Left forelimb (tissue), 1 donor: ENCODE results near the gene P2RX2.

Experiments
- DNase-seq: peaks from one replicate; pipeline ENCODE4 v3.0.0-alpha.2; 2018; ENCODE audit warnings: low spot score

Gene P2RX2

DNA sequence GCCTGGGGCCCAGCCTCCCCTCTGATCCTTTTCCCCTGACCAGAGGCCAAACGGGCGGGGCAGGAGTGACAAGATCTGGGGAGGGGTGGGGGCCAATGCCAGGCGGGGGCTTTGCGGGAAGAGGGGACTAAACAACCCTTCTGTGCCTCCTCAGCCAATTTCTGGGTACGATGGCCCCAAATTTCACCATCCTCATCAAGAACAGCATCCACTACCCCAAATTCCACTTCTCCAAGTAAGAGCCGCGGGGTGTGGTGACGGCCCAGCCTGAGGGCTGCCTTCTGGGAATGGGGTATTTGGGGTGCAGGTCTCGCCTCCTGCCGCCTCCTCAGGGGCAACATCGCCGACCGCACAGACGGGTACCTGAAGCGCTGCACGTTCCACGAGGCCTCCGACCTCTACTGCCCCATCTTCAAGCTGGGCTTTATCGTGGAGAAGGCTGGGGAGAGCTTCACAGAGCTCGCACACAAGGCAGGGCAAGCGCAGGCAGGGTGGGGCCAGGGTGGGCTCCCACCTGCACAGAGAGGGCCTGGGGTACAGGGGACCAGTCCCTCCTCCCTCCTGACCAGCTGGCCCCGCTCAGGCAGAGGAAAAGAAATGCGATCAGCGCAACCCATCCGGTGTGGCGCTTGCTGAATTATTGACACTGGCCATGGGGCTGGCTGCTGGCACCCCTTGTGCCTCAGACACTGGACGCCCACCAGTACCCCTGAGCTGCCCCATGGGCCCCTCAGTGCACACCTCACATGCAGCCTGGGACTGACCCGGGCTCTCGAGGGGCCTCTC lies 1.7 kb downstream of the P2RX2 start:
- no peak for DNase-seq

DNA sequence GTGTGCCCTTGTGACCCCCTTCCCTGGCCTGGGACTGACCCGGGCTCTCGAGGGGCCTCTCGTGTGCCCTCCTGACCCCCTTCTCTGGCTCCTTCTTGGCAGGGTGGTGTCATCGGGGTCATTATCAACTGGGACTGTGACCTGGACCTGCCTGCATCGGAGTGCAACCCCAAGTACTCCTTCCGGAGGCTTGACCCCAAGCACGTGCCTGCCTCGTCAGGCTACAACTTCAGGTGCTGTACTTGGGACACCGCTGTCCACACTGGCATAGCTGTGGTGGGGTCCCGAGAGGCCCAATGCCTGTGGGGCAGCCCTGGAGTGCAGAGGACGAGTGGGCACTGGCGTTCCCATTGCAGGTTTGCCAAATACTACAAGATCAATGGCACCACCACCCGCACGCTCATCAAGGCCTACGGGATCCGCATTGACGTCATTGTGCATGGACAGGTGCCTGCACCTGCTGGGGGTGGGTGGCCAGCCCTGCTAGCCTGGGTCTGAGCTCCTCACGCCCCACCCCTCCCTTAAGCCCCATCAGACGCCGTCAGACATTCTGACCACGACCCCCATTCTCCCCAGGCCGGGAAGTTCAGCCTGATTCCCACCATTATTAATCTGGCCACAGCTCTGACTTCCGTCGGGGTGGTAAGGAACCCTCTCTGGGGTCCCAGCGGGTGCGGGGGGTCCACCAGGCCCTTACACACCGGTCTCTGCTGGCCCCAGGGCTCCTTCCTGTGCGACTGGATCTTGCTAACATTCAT lies 2.5 kb downstream of the P2RX2 start:
- DNase-seq, result no peak

DNA sequence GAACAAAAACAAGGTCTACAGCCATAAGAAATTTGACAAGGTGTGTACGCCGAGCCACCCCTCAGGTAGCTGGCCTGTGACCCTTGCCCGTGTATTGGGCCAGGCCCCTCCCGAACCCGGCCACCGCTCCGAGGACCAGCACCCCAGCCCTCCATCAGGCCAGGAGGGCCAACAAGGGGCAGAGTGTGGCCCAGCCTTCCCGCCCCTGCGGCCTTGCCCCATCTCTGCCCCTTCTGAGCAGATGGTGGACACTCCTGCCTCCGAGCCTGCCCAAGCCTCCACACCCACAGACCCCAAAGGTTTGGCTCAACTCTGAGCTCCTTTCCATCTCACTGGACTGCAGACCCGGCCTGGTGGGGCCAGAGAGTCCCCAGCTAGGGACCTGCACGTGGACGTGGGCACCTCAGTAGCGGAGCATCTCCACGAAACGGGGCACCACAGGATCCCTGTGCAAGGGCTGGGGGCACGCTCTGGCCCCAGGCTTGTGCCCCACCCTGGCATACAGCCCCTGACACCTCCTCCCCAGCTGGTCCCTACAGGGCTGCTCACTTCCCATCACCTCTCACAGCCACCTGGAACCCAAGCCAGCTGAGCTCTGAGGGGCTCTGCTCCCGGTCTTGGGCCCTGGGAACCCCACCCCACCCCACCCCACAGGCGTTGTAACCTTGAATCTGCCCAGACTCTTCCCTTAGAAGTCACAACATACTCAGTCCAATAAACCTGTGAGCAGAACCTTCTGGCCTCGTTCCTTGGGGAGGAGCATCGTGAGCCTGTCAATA lies 3.3 kb downstream of the P2RX2 start:
- no peak for DNase-seq

DNA sequence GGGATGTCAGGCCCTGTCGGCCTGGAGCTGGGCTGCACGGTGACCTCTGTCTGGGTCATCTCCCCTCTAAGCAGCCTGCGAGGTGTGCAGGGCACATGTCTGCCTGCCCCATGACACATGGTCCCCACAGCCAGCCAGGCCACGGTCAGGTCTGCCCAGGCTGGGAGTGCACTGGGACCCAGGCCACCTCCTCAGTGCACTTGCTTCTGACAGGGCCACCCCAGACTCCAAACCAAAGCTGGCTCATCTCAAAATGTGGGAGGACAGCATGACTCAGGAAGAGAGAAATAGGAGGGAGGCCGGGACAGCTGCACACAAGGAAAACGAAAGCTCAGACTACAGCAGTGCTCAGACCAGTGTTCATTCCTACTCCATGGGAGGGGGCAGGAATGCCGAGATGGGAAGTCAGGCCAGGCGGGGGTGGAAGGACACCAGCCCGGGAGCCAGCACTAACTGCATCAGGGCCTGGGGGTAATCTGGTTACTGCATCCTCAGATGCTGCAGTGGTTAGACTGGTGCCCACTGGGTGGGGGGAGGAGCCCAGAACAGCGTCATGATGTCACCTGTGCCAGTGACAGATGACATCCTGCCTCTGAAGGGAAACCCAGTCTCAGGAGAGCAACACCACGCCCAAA lies 4.0 kb downstream of the P2RX2 start:
- DNase-seq, result no peak

DNA sequence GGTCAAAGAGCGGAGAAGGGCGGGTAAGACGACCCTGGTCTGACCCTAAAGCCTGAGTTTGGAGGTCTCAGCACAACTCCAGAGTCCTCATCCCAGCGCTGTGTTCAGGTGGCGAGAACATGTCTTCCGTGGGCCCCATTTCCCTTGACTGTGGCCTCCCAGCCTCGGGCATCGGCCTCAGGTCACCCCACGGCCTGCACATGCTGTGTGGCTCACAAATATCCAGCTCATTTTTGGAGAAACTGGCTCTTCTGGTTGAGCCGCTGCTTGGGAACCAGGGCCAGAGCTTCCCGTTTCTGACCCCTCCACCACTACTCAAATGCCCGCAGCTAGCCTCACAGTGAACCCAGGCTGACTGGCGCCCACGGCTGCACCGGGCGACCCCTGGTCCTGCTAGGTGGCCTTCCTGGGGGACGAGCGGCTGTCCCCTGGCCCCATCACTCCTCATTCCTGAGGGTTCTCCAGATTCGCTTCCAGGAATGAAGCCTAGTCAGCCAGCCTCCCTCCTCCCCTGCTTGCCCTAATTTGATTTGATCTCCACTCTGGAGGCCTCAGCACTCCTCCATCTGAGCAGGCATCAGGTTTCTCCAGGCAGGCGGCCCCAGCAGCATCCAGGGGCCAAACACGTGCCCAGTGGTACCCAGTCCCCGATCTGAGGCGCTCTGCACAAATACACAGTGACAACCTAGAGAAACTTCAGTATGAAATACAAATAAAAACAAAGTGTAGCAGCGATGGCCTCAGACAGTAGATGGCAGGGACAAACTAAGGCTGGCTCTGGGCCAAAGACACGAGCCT lies 4.7 kb downstream of the P2RX2 start:
- no peak for DNase-seq

DNA sequence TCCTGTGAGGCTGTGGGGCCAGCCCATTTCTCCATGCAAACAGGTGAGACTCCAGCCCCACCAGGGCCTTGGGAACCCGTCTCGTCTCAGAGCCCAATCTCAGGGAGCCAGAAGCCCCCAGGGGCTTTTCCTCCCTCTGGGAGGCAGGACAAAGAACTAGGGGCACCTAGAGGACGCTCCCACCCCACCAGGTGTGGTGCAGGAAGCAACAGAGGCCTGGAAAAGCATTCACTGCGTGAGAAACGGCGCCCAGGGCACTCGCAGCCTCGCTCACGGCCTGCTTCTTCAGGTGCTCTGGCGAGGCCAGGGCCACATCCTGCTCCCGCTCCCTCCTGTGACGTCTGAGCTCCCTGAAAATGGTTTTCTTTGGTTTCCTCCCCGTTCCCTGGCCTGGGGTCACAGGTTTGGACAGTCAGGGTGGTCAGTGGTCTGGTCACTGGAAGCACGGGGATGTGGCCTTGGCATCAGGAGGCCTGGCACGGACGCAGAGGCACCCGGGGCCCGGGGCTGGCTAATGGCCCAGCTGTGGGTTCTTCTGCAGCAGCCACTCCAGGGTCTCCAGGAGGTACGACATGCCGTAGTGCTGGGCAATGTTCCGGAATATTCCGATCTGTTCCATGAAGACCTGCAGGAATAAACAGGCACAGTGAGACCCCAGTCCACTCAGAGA lies 5.7 kb downstream of the P2RX2 start:
- no peak for DNase-seq

DNA sequence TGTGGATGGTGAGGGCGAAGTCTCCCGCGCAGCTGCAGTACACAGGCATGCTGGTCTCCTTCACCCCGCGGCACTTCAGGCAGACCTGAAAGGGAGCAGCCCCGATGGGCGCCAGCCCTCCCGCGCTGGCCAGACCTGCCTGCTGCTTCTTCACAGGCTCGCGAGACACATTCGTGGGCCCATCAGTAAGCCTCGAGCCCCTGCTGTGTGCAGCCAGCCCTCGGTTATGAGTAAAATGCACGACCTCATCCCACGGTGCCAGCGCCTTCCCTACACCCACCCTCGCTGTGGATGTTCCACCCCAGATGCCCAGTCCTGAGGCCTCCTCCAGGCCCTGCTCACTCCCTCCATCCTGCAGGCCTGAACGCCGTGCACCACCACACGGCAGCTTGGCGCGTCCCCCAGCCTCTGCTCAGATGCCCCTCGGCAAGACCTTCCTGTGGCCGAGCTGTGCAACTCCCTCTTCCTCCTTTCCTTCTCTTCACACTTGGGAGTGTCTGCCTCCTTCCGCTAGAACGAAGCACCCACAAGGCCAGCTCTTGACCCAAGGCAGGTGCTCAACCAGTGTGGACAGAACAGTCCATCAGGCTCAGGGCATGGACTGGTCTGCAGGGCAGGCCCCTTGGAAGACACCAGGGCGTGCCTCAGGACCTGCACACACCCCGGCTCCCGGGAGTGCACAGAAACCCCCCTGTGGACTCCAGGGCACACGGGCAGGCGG lies 6.5 kb downstream of the P2RX2 start:
- DNase-seq, result no peak

DNA sequence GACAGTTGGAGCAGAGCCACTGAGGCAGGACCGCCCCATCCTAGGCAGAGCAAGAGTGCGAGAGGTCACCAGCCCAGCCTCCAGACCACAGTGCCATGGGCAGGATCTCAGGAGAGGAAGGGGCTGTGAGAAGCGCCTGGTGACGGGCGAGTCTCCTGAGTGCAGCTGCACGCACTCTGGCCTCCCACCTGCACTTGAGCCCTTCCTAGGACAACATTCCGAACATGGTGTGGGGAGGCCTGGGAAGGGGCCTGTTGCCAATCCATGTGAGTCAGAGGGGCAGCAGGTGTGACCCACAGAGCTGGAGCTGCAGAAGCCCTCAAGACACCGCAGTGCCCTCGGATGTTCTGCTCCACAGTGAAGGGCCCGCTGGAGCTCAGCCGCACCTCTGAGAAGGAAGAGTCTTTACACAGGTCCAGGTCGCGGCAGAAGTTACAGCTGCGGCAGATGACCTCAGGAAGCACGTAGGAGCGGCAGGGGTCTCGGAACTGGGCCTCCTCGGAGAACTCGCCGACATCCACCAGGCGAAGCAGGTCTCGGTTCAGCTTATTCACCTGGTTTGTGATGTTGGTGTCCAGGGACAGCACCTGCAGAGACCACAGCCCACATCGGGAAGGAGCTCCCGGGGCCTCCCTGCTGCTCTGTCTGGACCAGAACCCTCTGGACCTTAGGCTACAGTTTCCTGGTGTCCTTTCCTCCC lies 7.3 kb downstream of the P2RX2 start:
- DNase-seq, result no peak

DNA sequence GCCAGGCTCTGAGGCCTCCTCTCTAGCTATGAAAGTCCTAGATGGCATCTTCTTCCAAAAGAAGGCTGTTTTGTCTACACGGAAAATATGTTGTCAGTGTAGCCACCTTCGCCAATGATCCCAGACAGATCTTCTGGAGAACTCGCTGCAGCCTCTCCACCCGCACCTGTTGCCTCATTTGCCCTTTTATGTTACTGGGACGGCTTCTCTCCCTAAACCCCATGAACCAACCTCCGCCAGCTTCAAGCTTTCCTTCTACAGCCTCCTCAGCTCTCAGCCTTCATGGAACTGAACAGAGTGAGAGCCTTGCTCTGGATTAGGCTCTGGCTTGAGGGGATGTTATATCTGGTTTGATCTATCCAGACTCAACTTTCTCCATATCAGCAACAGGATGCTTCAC lies 10.8 kb downstream of the P2RX2 start:
- DNase-seq, result no peak

DNA sequence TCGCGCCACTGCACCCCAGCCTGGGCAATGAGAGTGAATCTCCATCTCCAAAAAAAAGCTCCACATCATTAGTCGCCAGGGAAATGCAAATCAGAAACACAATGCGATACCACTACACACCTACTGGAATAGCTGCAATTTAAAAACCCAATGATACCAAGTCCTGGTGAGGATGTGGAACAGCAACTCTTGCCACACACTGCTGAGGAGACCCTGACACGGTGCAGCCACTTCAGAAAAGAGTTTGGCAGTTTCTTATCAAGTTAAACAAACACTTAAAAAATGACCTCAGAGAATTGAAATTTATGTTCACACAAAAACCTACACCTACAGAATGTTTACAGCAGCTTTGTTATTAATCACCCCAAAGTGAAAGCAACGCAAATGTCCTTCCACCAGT lies 12.1 kb downstream of the P2RX2 start:
- no peak for DNase-seq

DNA sequence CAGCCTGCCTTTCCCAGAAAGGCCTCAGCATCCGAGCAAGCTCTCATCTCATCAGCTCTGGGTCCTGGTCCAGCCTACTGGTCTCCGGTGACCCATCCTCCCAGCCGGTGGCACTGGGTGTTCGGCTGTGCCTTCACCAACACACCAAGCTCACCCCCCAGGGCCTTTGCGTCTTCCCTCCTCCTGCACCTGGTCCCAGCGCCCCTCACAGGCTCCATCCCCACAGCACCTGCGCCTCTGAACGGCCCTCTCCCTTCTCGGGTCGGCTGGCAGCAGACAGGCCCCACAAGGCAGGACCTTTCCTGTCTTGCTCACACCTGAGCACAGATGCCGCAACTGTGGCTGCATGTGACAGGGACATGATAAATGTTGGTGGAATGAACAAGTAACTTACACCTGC lies 13.1 kb downstream of the P2RX2 start:
- DNase-seq, result no peak

DNA sequence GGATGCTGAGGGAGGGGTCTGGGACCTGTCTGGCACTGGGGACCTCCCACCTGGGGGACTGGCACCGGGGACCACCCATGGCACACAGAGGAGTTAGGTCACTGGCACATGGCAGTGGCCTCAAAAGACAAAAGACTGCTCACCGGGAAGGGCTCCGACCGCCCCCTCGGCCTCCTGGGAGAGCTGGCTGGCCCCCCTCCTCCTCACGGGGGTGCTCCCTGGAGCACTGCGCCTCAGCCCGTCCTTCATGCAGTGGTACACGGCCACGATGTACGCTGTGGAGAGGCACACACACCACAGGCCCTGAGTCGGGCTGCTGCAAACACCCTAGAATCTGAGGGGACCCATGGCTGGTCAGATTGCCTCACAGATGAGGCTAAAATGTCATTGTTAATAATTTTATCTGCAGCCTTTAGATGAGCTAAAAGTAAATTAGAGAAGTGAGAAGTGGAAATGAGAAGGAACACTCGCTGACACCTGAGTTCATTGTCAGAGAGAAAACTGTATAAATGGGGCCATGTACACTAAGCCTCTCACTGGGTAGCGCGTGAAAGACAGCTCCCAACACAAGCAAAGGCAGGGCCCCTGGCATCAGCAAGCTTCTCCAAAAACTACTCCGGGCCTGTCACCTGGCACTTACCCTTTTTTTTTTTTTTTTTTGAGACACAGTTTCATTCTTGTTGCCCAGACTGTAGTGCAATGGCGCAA lies 14.1 kb downstream of the P2RX2 start:
- no peak for DNase-seq

DNA sequence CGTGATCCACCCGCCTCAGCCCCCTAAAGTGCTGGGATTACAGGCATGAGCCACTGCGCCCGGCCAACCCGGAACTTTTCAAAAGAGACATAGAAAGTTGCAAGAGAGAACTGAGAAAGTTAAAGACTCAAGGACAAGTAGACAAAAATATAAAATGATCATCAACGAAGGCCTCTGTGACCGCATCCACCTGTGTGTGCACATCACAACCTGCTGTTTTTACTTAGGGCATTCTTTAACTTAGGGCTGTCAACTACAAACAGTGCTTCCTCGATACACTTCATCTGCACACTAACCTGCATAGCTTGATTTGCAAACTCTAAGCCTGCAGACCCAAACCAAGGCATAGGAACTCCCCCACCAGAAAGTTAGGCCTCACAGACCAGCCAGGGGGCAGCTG lies 14.8 kb downstream of the P2RX2 start:
- DNase-seq, result no peak

DNA sequence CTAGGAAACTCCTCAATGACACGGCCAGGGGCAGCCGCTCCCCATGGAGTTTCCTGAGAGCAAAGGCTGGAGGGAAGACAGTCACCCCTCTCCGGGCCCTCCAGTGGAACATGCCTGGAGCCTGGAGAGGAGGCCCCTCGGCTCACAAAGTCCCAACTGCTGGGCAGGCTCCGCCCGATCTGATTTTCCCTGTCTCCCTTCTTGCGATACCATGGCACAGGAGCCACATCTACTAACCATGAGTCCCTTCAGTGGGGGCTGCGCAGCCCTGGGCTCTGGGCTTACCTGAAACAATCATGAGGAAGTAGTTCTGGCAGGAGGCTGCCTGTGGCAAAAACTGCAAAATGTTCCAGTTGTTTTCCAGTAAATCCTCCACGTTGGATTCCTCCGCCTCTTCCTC lies 15.3 kb downstream of the P2RX2 start:
- DNase-seq, result no peak

DNA sequence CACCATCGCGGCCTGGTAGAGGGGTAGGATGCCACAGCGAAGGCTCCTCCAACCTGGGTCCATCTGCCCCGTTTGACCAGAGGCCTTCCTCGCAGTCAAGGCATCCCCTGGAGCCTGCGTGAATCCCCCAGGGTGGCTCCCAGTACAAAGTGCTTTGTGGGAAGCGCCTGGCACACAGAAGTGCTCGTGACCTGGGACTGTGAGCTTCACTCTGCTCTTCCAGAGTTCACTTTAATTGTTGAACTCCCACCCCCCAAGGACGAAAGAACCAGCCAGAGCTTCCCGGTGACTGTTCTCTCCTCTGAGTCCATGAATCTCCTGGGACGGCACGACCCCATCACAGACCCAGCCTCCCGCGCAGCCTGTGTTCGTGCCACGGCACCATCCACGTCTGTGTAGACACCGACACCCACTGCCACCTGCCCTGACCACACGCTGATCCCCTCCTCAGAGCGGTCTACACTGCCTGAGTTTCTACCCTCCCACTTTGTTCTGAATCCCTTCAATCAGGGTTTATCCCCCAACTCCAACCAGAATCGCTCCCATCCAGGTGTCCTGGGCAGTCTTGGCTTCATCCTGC lies 15.9 kb downstream of the P2RX2 start:
- DNase-seq, result no peak

DNA sequence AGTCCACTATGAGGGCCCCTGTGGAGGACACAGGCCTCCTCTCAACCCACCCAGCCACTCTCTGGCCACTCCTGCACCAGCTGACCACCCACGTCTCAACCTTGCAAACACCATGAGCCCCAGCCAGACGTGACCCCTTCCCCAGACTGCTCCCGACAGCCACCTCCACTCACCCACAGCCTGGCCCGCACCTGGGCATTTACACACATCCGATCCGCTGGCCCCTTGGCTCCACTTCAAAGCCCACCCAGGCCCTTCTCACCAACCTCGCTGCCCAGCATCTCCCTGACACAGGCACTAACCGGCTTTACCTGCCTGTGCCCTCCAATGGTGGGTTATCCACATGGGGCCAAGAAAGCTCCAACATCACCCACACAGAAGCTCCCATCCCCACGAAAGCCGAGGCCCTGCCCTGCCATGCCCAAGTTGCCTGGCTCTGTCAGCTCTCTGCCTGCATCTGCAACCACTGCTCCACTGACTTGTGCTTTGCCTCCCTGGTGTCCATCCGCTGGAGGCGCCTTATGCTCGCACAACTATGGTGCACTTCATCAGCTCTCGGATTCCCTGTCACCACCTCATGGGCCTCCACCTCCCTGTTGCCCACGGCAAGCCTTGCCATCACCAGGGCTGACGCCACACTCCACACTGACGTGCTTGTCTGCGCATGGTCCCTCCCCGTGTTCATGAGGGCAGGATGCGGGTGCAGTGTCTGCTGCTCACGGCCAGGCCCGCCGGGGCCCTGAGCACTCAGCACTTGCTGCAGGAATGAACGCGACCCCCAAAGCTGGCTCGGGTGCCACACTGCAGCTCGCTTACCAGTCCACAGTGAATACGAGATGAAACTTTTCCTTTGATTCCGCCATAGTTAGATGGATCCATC lies 16.7 kb downstream of the P2RX2 start:
- no peak for DNase-seq

DNA sequence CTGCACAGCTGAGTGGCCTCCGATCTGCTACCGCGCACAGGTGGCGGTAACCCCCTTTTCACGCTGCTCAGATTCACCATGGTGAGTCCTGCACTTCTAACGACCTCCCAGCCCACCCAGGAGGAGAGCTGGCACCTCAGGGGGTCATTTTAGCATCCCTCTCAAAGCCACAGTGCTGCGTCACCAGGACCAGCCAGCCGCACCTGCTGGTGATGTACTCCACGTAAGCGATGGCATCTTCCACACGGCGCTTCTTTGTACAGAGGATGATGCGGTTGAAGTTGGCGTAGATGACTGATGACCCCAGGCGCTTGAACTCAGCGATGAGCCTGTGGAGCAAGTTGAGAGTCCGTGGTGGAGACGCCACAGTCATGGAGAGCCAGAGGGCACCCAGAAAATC lies 19.2 kb downstream of the P2RX2 start:
- no peak for DNase-seq
